Measurements from ENCODE around the gene CCDC9B.
A peak's percentile ranks its signal among the peaks of the same experiment; 100 is the strongest.

The CCDC9B gene

DNA sequence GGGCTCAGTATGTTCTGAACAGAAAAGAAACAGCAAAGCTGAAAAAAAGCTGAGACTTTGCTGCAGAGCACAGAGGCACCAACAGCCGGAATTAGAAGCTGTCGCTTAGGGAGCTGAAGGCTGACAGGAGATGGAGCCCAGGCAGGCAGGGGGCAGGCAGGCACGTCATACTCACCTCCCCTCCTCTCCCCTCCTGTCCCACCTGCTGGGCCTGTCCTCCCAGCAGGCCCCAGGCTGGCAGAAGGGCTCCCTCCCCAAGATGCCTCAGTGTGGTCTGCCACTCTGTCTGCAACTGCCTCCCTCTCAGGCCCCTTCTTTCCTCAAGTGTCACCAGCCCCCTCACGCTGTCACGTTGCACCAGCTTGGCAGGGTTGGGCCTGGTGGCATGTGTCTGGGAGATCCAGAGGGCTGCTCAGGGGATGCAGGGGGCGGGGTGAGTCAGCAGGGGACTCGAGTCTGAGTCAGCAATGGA, 54.6 kb downstream of the CCDC9B start:
- no peak for DNase-seq

DNA sequence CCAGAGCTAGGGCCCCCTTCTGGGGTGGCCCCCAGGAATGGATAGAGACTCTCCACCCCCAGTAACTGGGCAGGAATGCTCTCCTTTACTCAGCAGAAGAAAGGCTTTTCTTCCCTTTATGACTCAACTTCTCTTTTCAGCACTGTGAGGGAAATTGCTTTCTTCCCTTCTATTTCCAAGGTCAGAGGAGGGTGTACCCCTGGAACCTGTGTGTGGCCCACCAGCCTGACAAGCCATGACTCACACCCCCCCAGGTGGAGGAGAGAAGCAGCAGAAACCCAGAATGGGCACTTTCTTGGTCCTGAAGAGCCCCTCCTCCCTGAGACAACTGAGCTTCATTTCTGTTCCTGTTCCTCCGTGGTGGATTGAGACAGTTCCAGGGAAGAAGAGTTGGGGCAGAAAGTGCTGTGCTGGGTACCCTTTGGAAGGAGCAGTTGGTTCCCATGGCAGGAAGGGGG, 55.2 kb downstream of the CCDC9B start:
- no peak for DNase-seq

DNA sequence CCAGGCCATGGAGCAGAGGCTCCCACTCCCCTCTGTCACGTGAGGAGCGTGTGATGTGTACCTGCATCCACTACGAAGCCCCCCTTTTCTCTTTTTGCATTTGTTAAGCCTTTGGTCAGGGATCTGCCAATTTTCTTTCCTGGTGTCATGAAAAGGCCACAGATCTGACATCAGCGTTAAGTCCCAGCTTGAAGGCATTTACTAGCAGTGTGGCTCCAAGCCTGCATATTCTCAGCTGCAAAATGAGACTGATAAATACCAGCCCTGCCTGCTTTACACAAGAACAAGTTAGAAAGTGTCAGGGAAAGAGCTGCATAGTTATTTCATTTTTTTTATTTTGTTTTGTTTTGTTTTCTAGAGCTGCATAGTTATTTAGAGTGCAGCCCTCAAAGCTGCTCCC, 55.6 kb downstream of the CCDC9B start:
- DNase-seq: no peak

DNA sequence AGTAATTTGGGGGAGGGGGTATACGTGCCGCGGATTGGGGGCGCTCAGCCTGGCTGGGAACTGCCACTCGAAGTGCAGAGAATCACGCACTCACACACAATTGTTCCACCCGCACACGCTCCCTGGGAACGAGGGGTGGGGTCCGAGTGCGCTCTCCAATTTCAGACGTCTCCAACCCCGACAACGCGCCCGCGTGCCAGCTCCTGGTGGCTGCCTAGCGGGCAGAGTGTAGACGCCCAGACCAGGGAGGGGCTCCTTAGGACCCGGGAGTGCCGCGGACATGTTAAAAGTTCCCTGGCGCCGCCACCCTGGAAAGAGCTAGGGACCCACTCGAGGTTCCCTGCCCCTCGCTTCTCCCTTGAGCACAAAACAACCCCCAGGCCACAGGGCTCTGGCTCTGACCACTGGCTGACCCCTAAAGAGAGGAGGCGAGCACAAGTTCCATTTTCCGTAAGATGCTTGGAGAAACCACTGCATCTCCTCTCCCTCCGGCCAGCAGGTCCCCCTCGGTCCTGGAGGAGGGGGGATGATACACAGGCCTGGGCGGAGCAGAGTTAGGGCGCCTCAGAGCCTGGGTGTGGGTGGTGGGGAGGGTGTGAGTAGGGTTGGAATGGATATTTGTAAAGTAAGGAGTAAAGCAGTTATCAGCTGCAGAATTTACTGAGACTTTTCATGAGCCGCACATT, 57.0 kb downstream of the CCDC9B start:
- DNase-seq: no peak

DNA sequence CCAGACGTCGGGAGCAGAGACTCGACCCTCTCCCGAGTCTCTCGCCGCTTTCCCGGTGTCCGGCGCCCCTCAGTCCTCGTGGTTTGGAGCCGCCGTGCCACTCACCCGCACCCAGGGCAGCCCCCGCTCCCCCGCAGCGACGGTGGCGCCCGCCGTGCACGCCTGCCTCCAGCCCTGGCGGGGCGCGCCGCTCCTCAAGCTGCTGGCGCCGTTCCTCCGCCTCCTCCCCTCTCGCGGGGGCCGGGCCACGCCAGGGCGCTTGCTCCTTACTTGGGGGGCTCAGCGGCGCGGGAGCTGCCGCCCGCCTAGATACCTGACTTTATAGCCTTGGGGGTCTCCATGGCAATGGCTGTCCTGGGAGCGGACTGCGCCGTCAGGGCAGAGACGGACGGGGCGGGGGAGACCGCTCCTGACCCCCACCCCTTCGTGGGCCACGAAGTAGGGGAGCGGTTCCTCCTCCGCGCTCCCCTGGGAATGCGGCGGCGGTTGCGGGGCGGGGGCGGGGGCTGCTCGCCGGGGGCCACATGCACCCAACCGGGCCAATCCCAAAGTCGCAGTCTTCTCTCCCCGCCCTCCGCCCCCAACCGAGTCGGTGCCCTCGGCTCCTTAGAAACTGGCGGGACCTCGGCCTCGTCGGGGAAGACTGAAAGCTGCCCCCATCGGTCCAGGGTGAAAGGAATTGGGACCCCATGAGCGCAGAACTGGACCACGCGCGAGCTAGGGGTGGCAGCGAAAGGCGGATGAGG, 57.7 kb downstream of the CCDC9B start, which contains the start of gene ANKRD63:
Gene ANKRD63, minus strand, starts transcription at position 196 of the 746 bp plus-strand sequence. CDS start 478 bp downstream, outside the sequence.
- DNase-seq: no peak

DNA sequence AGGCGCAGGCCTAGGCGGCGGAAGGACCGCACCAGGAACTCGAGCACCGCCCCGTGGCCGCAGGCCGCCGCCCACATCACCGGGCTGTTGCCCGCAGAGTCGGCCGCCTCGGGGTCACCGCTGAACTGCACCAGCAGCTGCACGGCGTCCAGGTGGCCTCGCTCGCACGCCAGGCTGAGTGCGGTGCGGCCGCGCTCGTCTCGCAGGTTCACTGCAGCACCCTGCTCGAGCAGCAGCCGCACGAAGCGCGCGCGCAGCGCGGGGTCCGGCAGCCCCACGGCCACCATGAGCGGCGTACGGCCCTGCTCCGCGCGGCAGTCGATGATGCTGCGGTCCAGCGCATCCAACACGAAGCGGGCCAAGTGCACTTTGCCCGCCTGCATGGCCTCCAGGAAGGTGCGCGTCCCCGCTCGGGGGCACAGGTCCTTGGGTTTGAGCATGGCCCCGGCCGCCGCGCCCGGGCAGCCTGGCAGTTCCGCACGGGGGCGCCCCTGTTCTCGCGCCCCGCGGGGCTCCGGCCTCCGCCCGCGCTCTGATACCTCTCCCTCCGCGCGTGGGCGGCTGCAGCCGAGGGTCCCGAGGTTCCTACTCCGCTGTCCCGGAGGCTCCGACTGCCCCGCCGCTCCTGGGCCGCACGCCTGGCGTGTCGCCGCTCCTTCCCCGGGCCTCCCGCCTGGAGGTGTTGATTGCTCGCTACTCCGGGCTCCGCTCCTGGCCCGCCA, 58.4 kb downstream of the CCDC9B start:
- peak; percentile 7 for DNase-seq

DNA sequence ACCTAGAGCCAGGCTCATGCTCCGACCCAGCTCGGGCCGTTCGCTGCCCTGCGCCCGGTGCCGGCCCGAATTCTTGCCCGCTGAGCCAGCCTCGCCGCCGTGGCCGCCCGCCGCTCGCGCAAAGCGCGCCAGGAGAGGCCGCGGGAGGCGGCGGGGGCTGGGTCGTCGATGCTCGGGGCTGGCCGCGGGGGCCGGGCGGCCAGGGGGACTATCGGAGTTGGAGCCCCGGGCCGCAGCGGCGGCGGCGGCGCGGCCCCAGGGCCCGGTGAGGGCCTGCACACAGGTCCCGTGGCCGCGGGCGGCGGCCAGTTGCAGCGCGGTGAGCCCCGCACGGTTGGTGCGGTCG, 59.0 kb downstream of the CCDC9B start:
- no peak for DNase-seq

All from NCI-H774 (cell line).